GM21515 (cell line): ENCODE results near the gene DNAH6.

Experiments used
- ATAC-seq: cut with Tn5 transposase; IDR thresholded peaks from one replicate; pipeline ENCODE4 v1.9.1; 2021; ENCODE audit not compliant: unreplicated experiment

Gene DNAH6

DNA sequence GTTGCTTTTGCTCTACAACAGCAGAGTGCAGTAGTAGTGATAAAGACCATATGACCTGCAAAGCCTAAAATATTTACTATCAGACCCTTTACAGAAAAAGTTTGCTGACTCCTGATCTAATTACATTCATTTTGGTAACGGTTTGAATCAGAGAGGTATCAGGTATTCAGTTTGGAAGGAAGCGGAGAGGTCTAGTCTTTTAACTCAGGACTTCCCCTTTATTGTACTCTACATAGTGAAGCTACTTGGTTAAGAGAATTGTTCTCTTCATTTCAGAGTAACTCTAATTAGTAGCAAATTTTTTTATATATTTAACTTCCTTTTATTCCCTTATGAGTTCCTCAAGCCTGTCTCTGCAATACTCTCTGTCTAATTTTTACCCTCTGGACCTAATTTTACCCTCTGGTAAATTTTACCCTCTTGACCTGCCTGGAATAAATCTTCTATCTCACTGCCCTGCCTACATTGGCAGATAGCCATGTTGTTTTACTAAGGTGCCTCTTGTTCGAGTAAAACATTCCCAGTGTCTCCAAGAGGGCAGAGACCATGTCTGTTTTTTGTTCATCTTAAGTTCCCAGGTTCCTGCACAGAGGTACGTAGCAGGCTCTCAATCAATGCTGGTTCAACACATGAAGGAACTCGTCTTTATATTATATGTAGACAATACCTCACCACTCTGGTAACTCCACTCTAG lies 170.6 kb downstream of the DNAH6 start:
- ATAC-seq: no peak

DNA sequence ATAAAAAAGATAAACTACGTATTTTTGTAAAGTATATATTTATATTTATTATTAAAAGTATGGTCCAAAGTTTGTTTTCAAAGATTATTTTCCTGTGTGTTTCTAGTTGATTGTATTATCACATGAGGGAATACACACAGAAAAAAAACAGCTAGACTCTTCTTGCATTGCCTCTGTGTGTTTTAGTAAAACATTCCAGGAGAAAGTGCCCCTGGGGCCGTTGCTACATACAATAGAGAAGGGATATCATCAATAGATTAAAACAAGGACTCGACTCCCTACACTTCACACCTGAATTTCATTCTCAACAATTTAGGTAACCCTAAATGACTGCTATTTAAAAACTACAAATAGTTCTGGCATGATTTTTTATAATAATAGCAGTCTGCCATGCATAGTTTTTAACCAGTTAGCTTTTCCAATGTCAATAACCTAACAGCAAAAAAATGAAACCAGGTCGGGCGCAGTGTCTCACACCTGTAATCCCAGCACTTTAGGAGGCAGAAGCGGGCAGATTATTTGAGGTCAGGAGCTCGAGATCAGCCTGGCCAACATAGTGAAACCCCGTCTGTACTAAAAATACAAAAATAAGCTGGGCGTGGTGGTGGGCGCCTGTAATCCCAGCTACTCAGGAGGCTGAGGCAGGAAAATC lies 171.3 kb downstream of the DNAH6 start:
- ATAC-seq: no peak

DNA sequence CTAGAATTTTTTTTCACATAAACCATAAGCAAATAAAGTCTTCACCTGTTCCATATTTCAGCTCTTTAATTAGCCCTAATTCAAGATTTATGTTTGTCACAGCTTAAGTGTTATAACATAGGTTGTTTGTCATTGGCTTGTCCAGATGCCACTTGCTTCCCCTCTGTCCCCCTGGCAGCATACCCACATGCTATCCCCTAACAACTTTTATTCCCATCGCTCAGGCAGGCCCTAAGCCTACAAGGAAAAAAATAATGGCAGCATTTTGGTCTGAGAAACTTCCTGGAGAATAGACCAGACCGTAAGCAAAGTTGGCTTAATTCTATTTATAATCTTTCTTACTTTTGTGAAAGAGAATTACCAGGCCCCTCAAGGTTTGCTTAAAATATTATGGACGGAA lies 173.9 kb downstream of the DNAH6 start:
- no peak for ATAC-seq

DNA sequence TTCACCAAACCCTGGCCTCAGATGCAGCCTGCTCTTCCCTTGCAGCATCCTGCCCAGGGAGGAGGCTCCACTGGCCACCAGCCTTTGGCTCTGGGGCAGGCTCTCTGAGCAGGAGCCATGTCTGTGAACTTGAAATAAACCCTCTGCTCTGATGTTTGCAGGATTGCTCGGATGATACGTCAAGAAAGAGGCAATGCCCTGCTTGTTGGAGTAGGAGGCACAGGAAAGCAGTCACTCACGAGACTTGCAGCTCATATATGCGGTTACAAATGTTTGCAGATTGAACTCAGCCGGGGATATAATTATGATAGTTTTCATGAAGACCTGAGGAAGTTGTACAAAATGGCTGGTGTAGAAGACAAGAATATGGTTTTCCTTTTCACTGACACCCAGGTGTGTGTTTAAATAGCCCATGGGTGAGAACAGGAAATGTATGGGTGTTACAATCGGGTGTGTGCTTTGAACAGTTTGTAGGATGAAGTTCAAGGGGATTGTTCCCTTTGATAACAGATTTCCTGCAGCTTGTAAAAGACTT lies 177.9 kb downstream of the DNAH6 start:
- no peak for ATAC-seq

DNA sequence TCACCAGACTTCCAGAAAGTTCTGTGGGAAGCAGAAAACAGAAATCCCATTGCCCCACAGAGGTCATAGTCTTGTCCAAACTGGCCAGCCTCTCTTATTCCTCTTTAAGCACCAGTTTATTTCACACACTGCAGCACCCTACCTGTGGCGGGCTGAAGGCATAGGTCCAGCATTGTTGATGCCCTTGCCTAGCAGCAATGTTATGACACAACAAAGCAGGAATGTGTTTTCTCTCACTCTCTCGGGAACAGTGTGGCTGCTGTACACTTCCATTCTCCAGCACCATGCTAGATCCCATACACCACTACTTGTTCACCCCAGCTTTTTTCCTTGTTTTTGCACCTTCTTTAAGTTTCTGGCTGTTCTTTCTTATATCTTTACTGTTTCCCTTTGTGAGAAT lies 181.6 kb downstream of the DNAH6 start:
- no peak for ATAC-seq

DNA sequence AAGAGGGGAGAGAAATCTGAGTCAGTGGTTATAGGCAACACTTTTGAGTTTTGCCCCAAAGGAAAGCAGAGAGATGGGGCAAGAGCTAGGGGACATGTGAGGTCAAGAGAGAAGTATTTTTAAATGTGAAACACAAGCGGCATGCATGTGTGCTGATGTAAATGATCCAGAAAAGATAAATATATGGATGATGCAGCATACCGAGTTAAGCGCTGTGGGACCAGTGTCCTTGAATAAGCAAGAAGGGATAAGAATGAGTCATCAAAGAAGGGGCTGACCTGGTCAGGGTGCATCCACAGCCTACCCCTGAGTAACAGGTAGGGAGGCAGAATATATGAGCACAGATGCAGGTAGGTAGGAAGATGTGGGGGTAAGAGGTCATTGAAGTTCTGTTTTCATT lies 183.7 kb downstream of the DNAH6 start:
- no peak for ATAC-seq

DNA sequence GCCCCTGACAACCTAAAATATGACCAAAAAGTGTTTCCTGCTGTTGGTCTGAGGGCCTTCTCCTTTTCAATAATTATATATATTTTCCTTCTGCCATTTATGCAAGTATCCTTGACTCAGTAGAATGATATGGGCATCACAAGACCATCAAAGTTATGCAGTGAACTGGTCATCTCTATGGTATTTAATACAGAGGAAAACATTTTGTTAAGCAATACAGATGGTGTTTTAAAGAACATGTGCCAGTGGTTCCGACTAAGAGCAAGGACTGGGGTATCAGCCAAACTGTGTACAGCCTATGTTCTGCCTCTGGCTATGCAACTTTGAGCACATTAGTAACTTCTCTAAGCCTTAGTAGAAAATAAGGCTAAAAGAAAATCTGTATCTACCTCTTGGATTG lies 185.6 kb downstream of the DNAH6 start:
- ATAC-seq: no peak

DNA sequence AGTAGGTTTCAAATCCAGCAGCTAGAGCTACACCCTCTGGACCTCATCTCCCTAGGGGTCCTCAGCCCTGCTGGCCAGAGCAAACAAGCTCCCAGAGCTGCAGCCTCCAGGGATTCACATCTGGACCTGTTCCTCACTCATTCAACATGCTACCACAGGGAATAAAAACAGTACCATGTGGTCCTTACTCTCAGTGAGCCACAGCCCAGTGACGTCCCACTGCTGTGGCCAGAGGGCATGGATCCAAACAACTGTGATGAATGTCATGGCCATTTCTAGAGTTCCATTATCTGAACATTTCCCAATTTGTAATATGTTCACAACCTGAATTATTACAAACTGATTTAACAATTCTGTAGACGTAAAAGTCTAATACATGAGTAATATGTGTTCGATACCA lies 186.6 kb downstream of the DNAH6 start:
- ATAC-seq: no peak

DNA sequence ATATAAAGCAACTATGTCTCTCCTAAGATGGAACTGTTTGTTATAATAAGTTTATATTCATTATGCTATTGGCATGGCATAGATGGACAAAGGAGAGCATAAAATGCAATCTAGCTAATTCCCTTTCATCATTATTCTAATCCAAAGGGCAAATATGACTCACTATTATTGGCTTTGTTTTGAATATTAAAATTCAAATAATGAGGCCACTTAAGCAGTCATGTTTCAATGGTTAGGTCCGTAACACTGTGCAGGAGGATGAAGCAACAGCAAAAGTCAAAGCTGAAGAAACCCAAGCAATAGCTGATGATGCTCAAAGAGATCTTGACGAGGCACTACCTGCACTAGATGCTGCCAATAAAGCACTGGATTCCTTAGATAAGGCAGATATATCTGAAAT lies 187.5 kb downstream of the DNAH6 start:
- no peak for ATAC-seq

DNA sequence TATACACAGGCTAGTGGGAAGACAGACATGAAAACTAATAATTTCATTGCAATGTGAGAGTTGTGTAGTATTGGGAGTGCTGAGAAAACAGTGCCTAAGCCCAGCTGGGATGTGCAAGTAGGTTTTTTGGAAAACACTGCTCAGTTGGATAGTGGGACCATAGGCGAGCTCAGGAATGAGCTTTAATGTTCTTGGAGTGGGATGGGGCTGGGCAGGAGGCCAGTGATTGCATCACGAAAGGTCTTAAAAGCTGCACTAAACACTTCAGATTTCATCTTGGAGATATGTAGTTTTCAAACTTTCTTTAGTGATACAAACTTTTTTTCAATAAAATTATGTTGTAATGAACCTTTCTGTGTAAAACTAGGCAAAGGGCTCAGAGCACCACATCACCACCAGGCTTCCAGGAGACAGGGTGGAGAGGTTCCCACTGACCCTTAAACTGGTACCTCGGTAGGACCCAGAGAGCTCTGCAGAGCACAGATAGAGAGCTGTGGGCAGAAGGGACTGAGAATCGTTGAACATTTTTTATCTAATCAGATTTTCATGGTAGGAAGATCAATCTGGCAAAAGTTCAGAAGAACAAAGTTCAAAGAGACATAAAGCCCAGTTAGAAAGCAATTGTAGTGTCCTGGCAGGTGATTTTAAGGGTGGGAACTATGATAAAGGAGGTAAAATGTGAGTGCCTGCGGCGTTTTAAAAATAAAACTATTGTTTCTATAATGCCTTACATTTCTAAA lies 188.4 kb downstream of the DNAH6 start:
- no peak for ATAC-seq

DNA sequence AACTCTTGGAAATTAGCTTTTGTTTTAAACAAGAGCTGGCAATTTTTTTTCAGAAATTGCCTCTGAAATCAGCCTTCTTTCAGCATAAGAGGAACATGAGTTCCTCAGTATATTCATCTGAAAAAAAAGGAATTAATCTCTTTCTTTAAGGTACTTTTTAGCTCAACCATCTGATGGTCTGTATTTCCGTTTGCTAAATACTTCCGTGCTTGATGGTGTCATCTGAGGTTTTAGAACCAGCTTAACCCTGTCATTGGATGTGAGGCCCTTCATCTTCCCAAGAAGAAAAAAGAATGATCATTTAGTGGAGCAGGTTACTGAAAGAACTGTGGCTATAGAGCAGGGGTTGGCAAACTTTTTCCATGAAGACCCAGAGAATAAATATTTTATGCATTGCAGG lies 189.6 kb downstream of the DNAH6 start:
- ATAC-seq: no peak

DNA sequence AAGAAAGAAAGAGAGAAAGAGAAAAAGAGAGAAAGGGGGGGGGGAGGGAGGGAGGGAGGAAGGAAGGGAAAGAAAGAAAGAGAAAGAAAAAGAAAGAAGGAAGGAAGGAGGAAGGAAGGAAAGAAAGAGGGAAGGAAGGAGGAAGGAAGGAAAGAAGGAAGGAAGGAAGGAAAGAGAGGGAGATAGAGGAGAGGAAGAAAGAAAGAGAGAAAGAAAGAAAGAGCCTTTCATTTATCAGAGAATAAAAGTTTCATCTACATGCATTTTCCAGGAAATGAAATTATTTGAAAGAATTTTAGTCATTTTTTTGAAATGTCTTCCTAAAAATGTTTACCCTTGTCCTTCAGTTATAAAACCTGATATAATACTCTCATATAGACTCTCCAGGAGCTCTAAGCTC lies 192.1 kb downstream of the DNAH6 start:
- no peak for ATAC-seq

DNA sequence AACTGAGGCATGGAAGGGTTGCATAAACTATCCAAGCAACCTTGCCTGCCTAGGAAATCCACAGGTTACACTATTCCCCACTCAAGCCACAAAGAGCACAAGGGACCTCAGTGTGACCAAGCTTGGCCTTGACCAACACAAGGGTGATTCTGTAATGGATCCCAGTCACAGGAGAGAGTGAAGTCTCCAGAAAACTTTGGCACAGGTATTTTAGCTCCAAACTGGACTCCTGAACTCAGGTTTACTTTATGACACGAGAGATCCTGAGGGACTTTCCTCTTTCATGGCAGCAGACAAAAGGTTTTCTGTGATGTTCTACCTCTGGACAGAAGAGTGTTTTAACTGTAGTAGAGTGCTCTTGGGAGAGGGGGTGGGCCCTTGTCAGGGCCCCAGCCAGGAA lies 195.4 kb downstream of the DNAH6 start:
- no peak for ATAC-seq

DNA sequence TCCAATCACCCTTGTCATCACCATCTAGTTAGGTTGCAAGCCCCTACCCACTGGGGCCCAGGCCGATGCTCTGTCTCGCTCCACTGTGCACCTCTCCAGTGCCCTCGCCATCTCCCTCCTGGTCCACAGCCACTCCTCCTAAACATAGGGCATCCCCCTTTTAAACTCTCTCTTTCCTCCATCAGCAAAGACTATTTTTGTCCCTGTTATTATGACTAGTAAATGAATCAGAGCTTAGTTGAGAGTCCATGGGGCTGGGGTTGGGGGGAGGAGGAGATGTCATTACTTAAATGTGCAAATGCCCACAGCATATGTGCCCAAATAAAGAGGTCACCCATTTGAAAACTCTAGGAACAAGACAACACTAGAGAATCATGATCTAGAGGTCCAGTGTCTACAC lies 197.1 kb downstream of the DNAH6 start:
- ATAC-seq: no peak

DNA sequence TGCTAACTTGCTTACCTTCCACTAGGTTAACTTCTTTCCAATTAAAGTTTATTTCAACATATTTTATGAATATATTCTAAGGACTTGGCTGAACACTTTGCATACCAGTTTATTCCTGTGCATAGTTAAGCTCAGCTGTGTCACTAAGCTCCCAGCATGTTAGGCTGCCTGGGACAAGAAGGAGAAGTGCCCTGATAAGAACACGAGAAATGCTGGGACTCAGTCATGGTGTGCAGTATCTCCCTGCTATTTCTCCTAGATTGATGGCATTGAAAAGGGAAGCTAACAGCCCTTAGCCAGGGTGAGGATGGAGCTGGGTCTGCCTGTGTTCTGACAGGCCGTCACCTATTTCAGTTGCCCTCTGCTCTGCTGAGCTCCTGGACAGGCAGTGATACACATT lies 200.3 kb downstream of the DNAH6 start:
- no peak for ATAC-seq

DNA sequence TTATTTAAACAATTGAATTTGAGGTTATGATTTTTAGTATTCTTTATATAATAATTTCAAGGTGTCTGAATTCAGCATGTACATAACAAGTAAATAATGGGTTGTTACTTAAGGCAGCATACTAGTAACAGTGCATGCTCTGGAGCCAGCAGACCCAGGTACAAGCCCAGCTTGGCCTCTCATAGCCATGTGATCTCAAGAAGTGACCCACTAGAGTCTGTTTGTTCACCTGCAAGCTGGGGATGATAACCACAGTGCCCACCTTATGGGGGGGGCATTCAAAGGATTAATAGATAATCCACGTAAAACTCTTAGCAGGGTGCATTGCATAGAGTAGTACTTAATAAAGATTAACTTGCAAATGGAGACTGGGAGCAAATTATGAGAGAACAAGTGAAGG lies 201.0 kb downstream of the DNAH6 start:
- no peak for ATAC-seq

DNA sequence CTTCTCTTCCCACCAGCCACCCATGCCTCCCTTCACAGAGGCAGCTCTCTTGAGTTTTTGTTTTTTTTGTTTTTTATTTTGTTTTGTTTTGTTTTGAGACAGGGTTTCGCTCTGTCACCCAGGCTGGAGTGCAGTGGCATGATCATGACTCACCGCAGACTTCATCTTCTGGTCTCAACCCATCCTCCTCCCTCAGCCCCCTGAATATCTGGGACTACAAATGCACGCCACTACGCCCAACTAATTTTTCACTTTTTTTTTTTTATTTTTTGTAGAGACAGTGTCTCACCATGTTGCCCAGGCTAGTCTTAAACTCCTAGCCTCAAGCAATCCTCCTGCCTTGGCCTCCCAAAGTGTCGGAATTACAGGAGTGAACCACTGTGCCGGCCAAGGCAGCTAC lies 203.1 kb downstream of the DNAH6 start:
- no peak for ATAC-seq

DNA sequence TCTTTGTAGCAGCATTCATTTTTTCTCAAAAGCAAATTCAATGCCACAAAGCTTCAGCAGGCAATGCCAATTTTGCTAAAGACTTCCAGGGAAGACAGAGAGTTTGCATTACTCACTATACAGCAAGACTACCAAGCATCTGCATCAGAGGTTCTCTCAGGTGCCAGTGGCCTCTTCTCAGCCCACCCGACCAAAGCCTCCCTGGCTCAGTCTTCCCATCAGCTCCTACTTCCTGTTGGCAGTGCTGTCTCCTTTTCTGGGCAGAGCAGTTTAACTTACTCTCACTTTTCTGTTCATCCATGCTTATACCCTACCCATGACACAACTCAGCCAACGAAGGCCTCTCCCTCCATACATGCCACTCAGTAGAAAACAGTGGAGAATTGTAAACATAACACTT lies 207.5 kb downstream of the DNAH6 start:
- ATAC-seq: no peak

DNA sequence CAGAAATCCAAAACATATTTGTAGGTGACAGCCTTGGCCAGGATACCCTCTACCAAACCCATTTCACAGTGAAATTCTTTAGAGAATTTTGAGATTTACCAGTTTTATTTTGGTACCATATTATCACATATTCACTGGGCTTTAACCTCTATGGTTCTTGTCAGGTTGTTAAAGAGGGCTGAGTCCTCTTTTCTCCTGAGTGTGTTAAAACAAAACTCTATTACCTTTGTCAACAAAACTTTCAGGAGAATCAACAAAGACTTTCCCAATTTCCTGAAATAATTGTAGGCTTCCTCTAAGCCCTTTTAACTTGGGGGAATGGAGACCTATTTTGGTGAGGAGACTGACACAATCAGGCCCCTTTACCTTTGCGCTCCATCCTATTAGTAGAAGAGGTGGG lies 209.4 kb downstream of the DNAH6 start:
- ATAC-seq: no peak

DNA sequence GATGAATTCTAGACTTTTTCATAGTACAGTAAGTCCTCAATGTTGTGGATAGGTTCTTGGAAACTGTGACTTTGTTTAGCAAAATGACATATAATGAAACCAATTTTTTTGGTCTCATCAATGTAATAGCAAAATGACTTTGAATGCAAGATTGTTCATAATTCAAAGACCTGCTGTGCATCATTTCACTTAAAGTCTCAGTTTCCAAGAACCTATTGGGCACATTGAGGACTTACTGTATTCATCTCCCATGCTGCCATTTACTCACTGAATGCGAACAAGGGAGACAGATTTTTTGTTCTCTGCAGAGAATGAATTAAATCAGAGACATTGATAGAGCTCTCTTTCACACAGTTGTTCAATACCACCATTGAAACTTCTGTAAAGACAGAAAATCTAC lies 211.0 kb downstream of the DNAH6 start:
- ATAC-seq: no peak

DNA sequence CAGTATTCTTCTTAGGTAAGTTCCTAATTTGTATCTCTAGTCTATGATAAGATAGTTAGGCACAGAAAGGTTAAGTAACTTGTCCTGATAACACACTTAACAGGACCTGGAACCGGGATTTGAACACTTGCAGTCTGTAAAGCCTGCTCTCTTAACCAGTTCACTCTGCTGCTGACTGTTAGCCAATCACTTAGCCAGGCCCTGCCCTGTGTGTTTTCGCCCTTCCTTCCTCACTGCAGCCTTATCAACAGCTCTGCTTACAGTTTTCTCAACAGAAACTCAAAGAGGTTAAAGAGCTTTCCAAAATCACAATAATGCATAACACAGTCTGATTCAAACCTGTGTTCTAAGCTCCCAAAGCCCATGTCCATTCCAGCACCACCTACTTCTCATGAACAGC lies 212.9 kb downstream of the DNAH6 start:
- no peak for ATAC-seq

DNA sequence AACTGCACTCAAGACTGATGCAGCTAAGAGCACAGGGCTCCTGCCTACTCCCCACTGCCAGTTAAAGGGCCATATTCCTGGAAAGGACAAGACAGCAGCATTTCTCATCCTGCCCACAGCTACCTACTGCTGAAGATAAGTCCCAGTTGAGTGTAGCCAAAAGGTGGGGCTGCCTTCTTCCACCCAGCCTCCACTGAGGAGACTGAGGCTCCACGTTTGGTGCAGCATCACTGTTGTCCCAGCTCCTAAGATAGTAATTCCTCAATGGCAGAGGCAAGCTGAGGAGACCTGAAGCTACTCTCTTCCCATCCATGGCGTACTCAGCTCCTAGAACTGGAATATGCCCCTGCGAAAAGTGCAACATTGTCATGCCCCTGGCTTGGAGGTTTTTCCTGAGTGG lies 214.9 kb downstream of the DNAH6 start:
- ATAC-seq: no peak
